OCI-LY3 (cell line): ENCODE results near the gene PPP1CB.

Source experiments
- H2AFZ ChIP-seq: fragments of 200-600, 300-600 bp; shearing (Covaris generic); 2 replicates; pipeline ENCODE4 v1.6.0; 2014; ENCODE audit warnings: antibody characterized with exemption, low read depth, low read length
- H3K27ac ChIP-seq: fragments of 200-600, 300-600 bp; sonication (generic); 2 replicates; pipeline ENCODE4 v1.5.1; 2014; ENCODE audit warnings: mild to moderate bottlenecking, low read length, moderate library complexity, mixed read lengths
- H3K27me3 ChIP-seq: fragments of 200-600, 300-600 bp; sonication (generic); 2 replicates; pipeline ENCODE4 v1.6.1; 2014; ENCODE audit warnings: low read depth, low read length, mixed read lengths
- H3K36me3 ChIP-seq: fragments of 200-600, 300-600 bp; sonication (generic); replicated peaks from 2 replicates; pipeline ENCODE3; 2014; ENCODE audit warnings: low read depth, low read length, mixed read lengths
- H3K4me1 ChIP-seq: fragments of 300-600, 200-600 bp; sonication (generic); 2 replicates; pipeline ENCODE4 v1.6.1; 2014; ENCODE audit warnings: low read length, mixed read lengths
- H3K4me2 ChIP-seq: fragments of 200-600, 300-600 bp; sonication (generic); 2 replicates; pipeline ENCODE4 v1.6.1; 2014; ENCODE audit warnings: low read length, mixed read lengths
- H3K4me3 ChIP-seq: fragments of 300-600, 200-600 bp; sonication (generic); 2 replicates; pipeline ENCODE4 v1.5.1; 2014; ENCODE audit warnings: antibody characterized with exemption, mild to moderate bottlenecking, low read length, moderate library complexity
- H3K79me2 ChIP-seq: fragments of 300-600, 200-600 bp; shearing (Covaris generic); 2 replicates; pipeline ENCODE4 v1.6.1; 2014; ENCODE audit warnings: mild to moderate bottlenecking, low read length, mixed read lengths
- H3K9ac ChIP-seq: fragments of 300-600, 200-600 bp; shearing (Covaris generic); 2 replicates; pipeline ENCODE4 v1.6.0; 2014; ENCODE audit warnings: mild to moderate bottlenecking, low read length, moderate library complexity
- H3K9me3 ChIP-seq: fragments of 200-600, 300-600 bp; shearing (Covaris generic); 2 replicates; pipeline ENCODE4 v1.6.1; 2014; ENCODE audit warnings: low read length, mixed read lengths; ENCODE audit not compliant: insufficient read depth
- H4K20me1 ChIP-seq: fragments of 200-600, 300-600 bp; sonication (generic); 2 replicates; pipeline ENCODE4 v1.6.1; 2016; ENCODE audit warnings: low read length, mixed read lengths; ENCODE audit not compliant: insufficient read depth
- CTCF ChIP-seq: fragments of 200-600, 300-600 bp; sonication (generic); IDR thresholded peaks from 2 replicates; pipeline ENCODE4 v1.5.1; 2014; ENCODE audit warnings: antibody characterized with exemption, low read length, low read depth
- EZH2phosphoT487 ChIP-seq: fragments of 200-600 bp; shearing (Covaris generic); IDR thresholded peaks from 2 replicates; pipeline ENCODE4 v1.6.1; 2018; ENCODE audit warnings: antibody characterized with exemption, mixed run types, low read depth

Gene PPP1CB

GRCh38 chr2:28713577-28714298, 37.9 kb upstream of the PPP1CB start:
- H3K4me3 ChIP-seq, result no peak overlapping the region
- peaks cover 54% of the 10 kb centered on the region for H3K4me1 ChIP-seq
- no peak overlapping the region for H3K27ac ChIP-seq
- no peaks in the 10 kb centered on the region for H3K27me3 ChIP-seq
- H3K9me3 ChIP-seq, result no peaks in the 10 kb centered on the region
- no peaks in the 10 kb centered on the region for H3K79me2 ChIP-seq
- H3K4me2 ChIP-seq, result peak overlapping the region; percentile 24; the same call in 1 of the 2 replicates
- no peak overlapping the region for H2AFZ ChIP-seq
- TF ChIP-seq EZH2phosphoT487, result no peak
- no peak for TF ChIP-seq CTCF
- H3K9ac ChIP-seq, result no peak overlapping the region
- H3K36me3 ChIP-seq, result no peaks in the 10 kb centered on the region
- no peaks in the 10 kb centered on the region for H4K20me1 ChIP-seq

- H3K27me3 ChIP-seq, result no peaks in the 10 kb centered on the region
- peak overlapping the region; percentile 29; the same call in 1 of the 2 replicates for H3K4me3 ChIP-seq
- TF ChIP-seq EZH2phosphoT487 (no peak), CTCF (no peak)
- H3K9me3 ChIP-seq, result no peaks in the 10 kb centered on the region
- H3K36me3 ChIP-seq, result no peaks in the 10 kb centered on the region
- H3K27ac ChIP-seq, result peak overlapping the region; percentile 88
- no peaks in the 10 kb centered on the region for H4K20me1 ChIP-seq
- no peaks in the 10 kb centered on the region for H3K79me2 ChIP-seq
- H2AFZ ChIP-seq, result no peak overlapping the region; the same call in 1 of the 2 replicates
- H3K9ac ChIP-seq, result peak overlapping the region; percentile 40
- H3K4me1 ChIP-seq, result peaks cover 56% of the 10 kb centered on the region
- H3K4me2 ChIP-seq, result peak overlapping the region; percentile 63
These were observed 35.3 kb upstream of the PPP1CB start for GRCh38 chr2:28716265-28716865.

- no peak for TF ChIP-seq CTCF
- no peak for TF ChIP-seq EZH2phosphoT487
- H3K4me2 ChIP-seq, result peak overlapping the region; percentile 63
- no peaks in the 10 kb centered on the region for H3K36me3 ChIP-seq
- peak overlapping the region; percentile 40 for H3K9ac ChIP-seq
- H3K27me3 ChIP-seq, result no peaks in the 10 kb centered on the region
- H3K9me3 ChIP-seq, result no peaks in the 10 kb centered on the region
- no peaks in the 10 kb centered on the region for H3K79me2 ChIP-seq
- H3K27ac ChIP-seq, result peak overlapping the region; percentile 88
- H2AFZ ChIP-seq, result peak overlapping the region; percentile 96
- H3K4me1 ChIP-seq, result peaks cover 46% of the 10 kb centered on the region
- peak overlapping the region; percentile 5; the same call in 1 of the 2 replicates for H3K4me3 ChIP-seq
- H4K20me1 ChIP-seq, result no peaks in the 10 kb centered on the region
These were observed 34.3 kb upstream of the PPP1CB start for GRCh38 chr2:28717339-28717758.

- no peaks in the 10 kb centered on the region for H3K9me3 ChIP-seq
These were observed 31.3 kb upstream of the PPP1CB start for GRCh38 chr2:28720345-28720744.

More at GRCh38 chr2:28720345-28720744, 31.3 kb upstream of the PPP1CB start:
- H2AFZ ChIP-seq, result no peak overlapping the region
- H4K20me1 ChIP-seq, result no peaks in the 10 kb centered on the region
- no peak overlapping the region for H3K9ac ChIP-seq
- H3K27ac ChIP-seq, result no peak overlapping the region
- H3K4me1 ChIP-seq, result peaks cover 33% of the 10 kb centered on the region
- no peak overlapping the region for H3K4me2 ChIP-seq
- TF ChIP-seq EZH2phosphoT487 (no peak), CTCF (no peak)
- no peaks in the 10 kb centered on the region for H3K27me3 ChIP-seq
- H3K4me3 ChIP-seq, result no peak overlapping the region
- H3K36me3 ChIP-seq, result no peaks in the 10 kb centered on the region
- no peaks in the 10 kb centered on the region for H3K79me2 ChIP-seq
